HepG2 (cell line): ENCODE measurements around the gene AP2A2.

Source experiments
- ARID2 ChIP-seq: sonication (generic); formaldehyde crosslinking; IDR thresholded peaks from 2 replicates; pipeline ENCODE4 v1.8.1; 2022; ENCODE audit warnings: mild to moderate bottlenecking, missing genetic modification reagents, borderline replicate concordance
- MXI1 ChIP-seq: IDR thresholded peaks from 3 replicates; pipeline ENCODE4 v1.6.1; 2012; ENCODE audit warnings: low read depth, low read length, inconsistent platforms, borderline replicate concordance
- POLR2A ChIP-seq, 2 experiments: IDR thresholded peaks; 2 replicates each; pipeline ENCODE4 v1.6.1; 2011; ENCODE audit warnings: low read depth in 2 of 2, low read length in 2 of 2, mild to moderate bottlenecking in 1 of 2, moderate library complexity in 1 of 2; ENCODE audit not compliant: insufficient read depth in 1 of 2
- TFAP4 ChIP-seq: sonication (generic); IDR thresholded peaks from 2 replicates; pipeline ENCODE4 v1.6.1; 2016; ENCODE audit warnings: low read depth, borderline replicate concordance

- TF ChIP-seq TFAP4 (no peak), ARID2 (no peak), POLR2A (IDR thresholded peaks at IDR 0.05; ENCODE audit: insufficient read depth in 1 of 2, low read depth in 2 of 2, low read length in 2 of 2) (no peak), MXI1 (no peak)
These were observed 44.7 kb downstream of the AP2A2 start for GRCh38 chr11:970319-970871.
